ENCODE results near the gene AKTIP.

- no peak for TF ChIP-seq POLR2A (IDR thresholded peaks at IDR 0.05)
- TF ChIP-seq, protein P1, sequence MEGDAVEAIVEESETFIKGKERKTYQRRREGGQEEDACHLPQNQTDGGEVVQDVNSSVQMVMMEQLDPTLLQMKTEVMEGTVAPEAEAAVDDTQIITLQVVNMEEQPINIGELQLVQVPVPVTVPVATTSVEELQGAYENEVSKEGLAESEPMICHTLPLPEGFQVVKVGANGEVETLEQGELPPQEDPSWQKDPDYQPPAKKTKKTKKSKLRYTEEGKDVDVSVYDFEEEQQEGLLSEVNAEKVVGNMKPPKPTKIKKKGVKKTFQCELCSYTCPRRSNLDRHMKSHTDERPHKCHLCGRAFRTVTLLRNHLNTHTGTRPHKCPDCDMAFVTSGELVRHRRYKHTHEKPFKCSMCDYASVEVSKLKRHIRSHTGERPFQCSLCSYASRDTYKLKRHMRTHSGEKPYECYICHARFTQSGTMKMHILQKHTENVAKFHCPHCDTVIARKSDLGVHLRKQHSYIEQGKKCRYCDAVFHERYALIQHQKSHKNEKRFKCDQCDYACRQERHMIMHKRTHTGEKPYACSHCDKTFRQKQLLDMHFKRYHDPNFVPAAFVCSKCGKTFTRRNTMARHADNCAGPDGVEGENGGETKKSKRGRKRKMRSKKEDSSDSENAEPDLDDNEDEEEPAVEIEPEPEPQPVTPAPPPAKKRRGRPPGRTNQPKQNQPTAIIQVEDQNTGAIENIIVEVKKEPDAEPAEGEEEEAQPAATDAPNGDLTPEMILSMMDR (IDR thresholded peaks at IDR 0.05): no peak
Measured at GRCh38 chr16:53507464-53508179, 4.6 kb upstream of the AKTIP start.
